GM12878 (cell line): Measurements from ENCODE around the gene SLC7A1. TPM values are rescaled to one million over a fixed set of nuclear protein-coding genes. Genes with fewer than 3 reads are reported as not detected.

Experiments used
- ATAC-seq: fragments of 200-7000 bp; cut with Tn5 transposase; 3 replicates; pipeline ENCODE4 v1.9.1; 2020; ENCODE audit warnings: mild to moderate bottlenecking, moderate library complexity
- BruUV-seq: library from RNA; stranded (reverse); fragments of 400-500 nt; replicated peaks from 2 replicates; lab custom pipeline; 2021; lab: Mats Ljungman, UMichigan
- CTCF ChIA-PET: fragments of 300-600 bp; sonication (Branson Sonifier 250); formaldehyde crosslinking; extraction: SDS; loops from one replicate; lab custom pipeline; 2021; ENCODE audit warnings: inconsistent platforms; lab: Yijun Ruan, JAX
- POLR2A ChIA-PET: fragments of 350-600 bp; formaldehyde crosslinking; extraction: SDS; loops from one replicate; lab custom pipeline; 2021; ENCODE audit warnings: inconsistent platforms; lab: Charles Lee
- RAD21 ChIA-PET: fragments of 300-600 bp; sonication (Branson Sonifier 250); formaldehyde crosslinking; loops from one replicate; lab custom pipeline; 2023; ENCODE audit warnings: antibody characterized with exemption; ENCODE audit not compliant: unreplicated experiment; lab: Charles Lee
- SMC1A ChIA-PET: fragments of 300-600 bp; sonication (Branson Sonifier 250); formaldehyde crosslinking; loops from one replicate; lab custom pipeline; 2023; ENCODE audit not compliant: unreplicated experiment, uncharacterized antibody; lab: Charles Lee
- DNase-seq: peaks from one replicate; pipeline ENCODE4 v3.0.0-alpha.2; 2011; ENCODE audit warnings: low read depth, low spot score
- FAIRE-seq: peaks from 3 replicates; lab custom pipeline; 2011; peaks lifted over from hg19 to GRCh38; lab: Jason Lieb, UNC
- H2AFZ ChIP-seq: 2 replicates; pipeline ENCODE4 v1.6.0; 2011; ENCODE audit warnings: low read depth, low read length, control low read depth; ENCODE audit not compliant: control insufficient read depth
- H3K27ac ChIP-seq: 2 replicates; pipeline ENCODE4 v1.5.1; 2011; ENCODE audit warnings: control low read depth; ENCODE audit not compliant: control insufficient read depth, insufficient read depth
- H3K27me3 ChIP-seq, 2 experiments: replicated peaks in 1 of 2; 2 replicates each; pipeline versions ENCODE4 v1.6.0 to v1.6.1; 2011; ENCODE audit warnings: low read length in 1 of 2; ENCODE audit not compliant: control insufficient read depth in 2 of 2, insufficient read depth in 2 of 2
- H3K36me3 ChIP-seq, 2 experiments: 2 replicates each; pipeline ENCODE4 v1.5.1; 2011; ENCODE audit warnings: low read length in 1 of 2; ENCODE audit not compliant: control insufficient read depth in 2 of 2, insufficient read depth in 2 of 2
- H3K4me1 ChIP-seq: 2 replicates; pipeline ENCODE4 v1.6.1; 2011; ENCODE audit warnings: mild to moderate bottlenecking, low read length, moderate library complexity, mixed read lengths; ENCODE audit not compliant: control insufficient read depth, insufficient read depth
- H3K4me2 ChIP-seq: 2 replicates; pipeline ENCODE4 v1.6.0; 2011; ENCODE audit warnings: control low read depth; ENCODE audit not compliant: control insufficient read depth, insufficient read depth
- H3K4me3 ChIP-seq: fragments of 200-600 bp; sonication (generic); 2 replicates; pipeline ENCODE4 v1.5.1; 2016
- H3K79me2 ChIP-seq: 2 replicates; pipeline ENCODE4 v1.6.0; 2011; ENCODE audit warnings: low read length; ENCODE audit not compliant: control insufficient read depth, insufficient read depth
- H3K9ac ChIP-seq: 2 replicates; pipeline ENCODE4 v1.8.0; 2011; ENCODE audit warnings: low read length, control low read depth, mixed read lengths; ENCODE audit not compliant: control insufficient read depth, insufficient read depth
- H3K9me3 ChIP-seq: replicated peaks from 3 replicates; pipeline ENCODE4 v1.5.1; 2011; ENCODE audit warnings: mild to moderate bottlenecking, low read length; ENCODE audit not compliant: control insufficient read depth, insufficient read depth
- H4K20me1 ChIP-seq: 2 replicates; pipeline ENCODE4 v1.6.0; 2011; ENCODE audit not compliant: control insufficient read depth, insufficient read depth
- CBX5 ChIP-seq: sonication (generic); IDR thresholded peaks from 2 replicates; pipeline ENCODE4 v1.6.1; 2016; ENCODE audit warnings: low read depth, moderate library complexity, mild to moderate bottlenecking, inconsistent platforms
- MXI1 ChIP-seq: fragments of 150-350 bp; IDR thresholded peaks from 2 replicates; pipeline ENCODE4 v1.6.1; 2011; ENCODE audit warnings: low read depth, mild to moderate bottlenecking, inconsistent platforms, low read length, improper control_type of control experiment
- RAD21 ChIP-seq: IDR thresholded peaks from 2 replicates; pipeline ENCODE4 v1.6.1; 2011; ENCODE audit warnings: mild to moderate bottlenecking, low read depth, low read length, moderate library complexity; ENCODE audit not compliant: insufficient read depth
- RBBP5 ChIP-seq: fragments of 200-600 bp; sonication (generic); conservative IDR thresholded peaks from 2 replicates; pipeline ENCODE4 v1.6.1; 2016
- SMARCA5 ChIP-seq: fragments of 450-650 bp; IDR thresholded peaks from 2 replicates; pipeline ENCODE4 v1.6.1; 2017; ENCODE audit warnings: mild to moderate bottlenecking
- TCF12 ChIP-seq: IDR thresholded peaks from 2 replicates; pipeline ENCODE4 v1.6.1; 2011; ENCODE audit warnings: low read depth, mild to moderate bottlenecking, low read length
- ZSCAN29 ChIP-seq: fragments of 450-650 bp; IDR thresholded peaks from 2 replicates; pipeline ENCODE4 v1.6.1; 2017; ENCODE audit warnings: mild to moderate bottlenecking, moderate library complexity
- WGBS: methylation state at CpG from one replicate; pipeline ENCODE4 v1.1.6; 2016; ENCODE audit warnings: low lambda C conversion rate; ENCODE audit not compliant: insufficient replicate concordance, insufficient coverage; ENCODE audit errors: missing lambda C conversion rate; 5-methylcytosine and 5-hydroxymethylcytosine counted together
- in situ Hi-C: fragments of 300-500 bp; cut with MboI; formaldehyde crosslinking; loops from 9 replicates; pipeline ENCODE4 v1.14.3; 2018; ENCODE audit warnings: mixed read lengths
- intact Hi-C: fragments of 100-400 bp; cut with micrococcal nuclease; formaldehyde crosslinking; loops from one replicate; pipeline ENCODE4 v1.14.2; 2022; ENCODE audit not compliant: unreplicated experiment
- polyA plus RNA-seq, 11 experiments: library from polyadenylated mRNA; depleted of rRNA in 4 of 11; unstranded in 6 of 11; stranded (reverse) in 5 of 11; fragments of >200 nt; fragmentation: Nextera tagmentation in 4 of 11; fragmentation: Illumina TruSeq in 1 of 11; extraction: Ambion mirVana in 4 of 11; extraction: Trizol in 1 of 11; gene quantifications; 1 replicate in 1 of 11; 2 replicates in 10 of 11; pipeline versions ENCODE4 v1.2.1 to v1.2.3, GENCODE V29; 2011 to 2016; ENCODE audit warnings: inconsistent platforms in 2 of 11, missing spikeins in 2 of 11, low read depth in 1 of 11
- total RNA-seq, 4 experiments: library from RNA; depleted of rRNA in 3 of 4; stranded (reverse); fragments of >200 nt in 3 of 4; fragmentation: Illumina TruSeq in 1 of 4; extraction: Trizol in 1 of 4; gene quantifications; 2 replicates each; pipeline versions ENCODE4 v1.2.1 to v1.2.3, GENCODE V29; 2013 to 2021
- TF ChIP-seq, protein P1 (sequence below): fragments of 450-650 bp; IDR thresholded peaks from 2 replicates; pipeline ENCODE4 v1.6.1; 2017; ENCODE audit warnings: mild to moderate bottlenecking

The SLC7A1 gene
- total and polyA plus RNA-seq, 10 of the 15 experiments (the other 5 are each of a cell fraction or from before 2014, with no cell fraction given) = 6.4 to 91.7 (median 23.4) TPM

- Histone ChIP-seq H3K9me3 (no peaks in the 10 kb centered on the region), H3K79me2 (no peaks in the 10 kb centered on the region), H3K4me3 (no peak overlapping the region), H3K27ac (no peak overlapping the region), H3K9ac (no peak overlapping the region), H3K36me3 (no peaks in the 10 kb centered on the region), H3K4me1 (no peaks in the 10 kb centered on the region), H3K4me2 (no peak overlapping the region), H2AFZ (no peak overlapping the region), H4K20me1 (no peaks in the 10 kb centered on the region), H3K27me3 (no peaks in the 10 kb centered on the region; a peak in 1 of 4 replicates)
- POLR2A ChIA-PET = interaction anchor here (0.5 kb wide), 1 partner anchor 10 kb away, joined by 3 read pairs; no protein-coding TSS in a partner anchor
- BruUV-seq = no TSS peak
- RAD21 ChIA-PET = interaction anchor here (0.8 kb wide), 1 partner anchor 11 kb away, joined by 3 read pairs; no protein-coding TSS in a partner anchor
- DNase-seq (no peak), FAIRE-seq (no peak), ATAC-seq (no peak)
- TF ChIP-seq SMARCA5 (no peak), MXI1 (no peak), TCF12 (no peak), RAD21 (no peak), RBBP5 (no peak), ZSCAN29 (no peak), CBX5 (no peak)
- TF ChIP-seq, protein P1, sequence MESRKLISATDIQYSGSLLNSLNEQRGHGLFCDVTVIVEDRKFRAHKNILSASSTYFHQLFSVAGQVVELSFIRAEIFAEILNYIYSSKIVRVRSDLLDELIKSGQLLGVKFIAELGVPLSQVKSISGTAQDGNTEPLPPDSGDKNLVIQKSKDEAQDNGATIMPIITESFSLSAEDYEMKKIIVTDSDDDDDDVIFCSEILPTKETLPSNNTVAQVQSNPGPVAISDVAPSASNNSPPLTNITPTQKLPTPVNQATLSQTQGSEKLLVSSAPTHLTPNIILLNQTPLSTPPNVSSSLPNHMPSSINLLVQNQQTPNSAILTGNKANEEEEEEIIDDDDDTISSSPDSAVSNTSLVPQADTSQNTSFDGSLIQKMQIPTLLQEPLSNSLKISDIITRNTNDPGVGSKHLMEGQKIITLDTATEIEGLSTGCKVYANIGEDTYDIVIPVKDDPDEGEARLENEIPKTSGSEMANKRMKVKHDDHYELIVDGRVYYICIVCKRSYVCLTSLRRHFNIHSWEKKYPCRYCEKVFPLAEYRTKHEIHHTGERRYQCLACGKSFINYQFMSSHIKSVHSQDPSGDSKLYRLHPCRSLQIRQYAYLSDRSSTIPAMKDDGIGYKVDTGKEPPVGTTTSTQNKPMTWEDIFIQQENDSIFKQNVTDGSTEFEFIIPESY = no peak
- CTCF ChIA-PET = interaction anchor here (0.8 to 2.3 kb wide), 4 partner anchors 11 to 628 kb away, joined by 3 to 8 read pairs (median 4); no protein-coding TSS in a partner anchor
- in situ Hi-C loops (no loop called here), intact Hi-C loops (no loop called here)
- 65% methylated on average over 7 of the region's 7 CpGs for WGBS
- SMC1A ChIA-PET = interaction anchor here (0.6 to 1.1 kb wide), 2 partner anchors 11 to 20 kb away, joined by 3 read pairs; no protein-coding TSS in a partner anchor
Observed at GRCh38 chr13:29484796-29485195, 110.7 kb downstream of the SLC7A1 start.
